Fibroblast of upper back skin (primary cell): ENCODE measurements around the gene NEMF.
"Not testable (repeated sequence)": the region's sequence is repeated elsewhere in the genome, so short reads cannot be mapped to it uniquely, and the experiment has no call there.

Source experiments
- DNase-seq: peaks from one replicate; pipeline ENCODE4 v3.0.0-alpha.2; 2013

The NEMF gene

DNA sequence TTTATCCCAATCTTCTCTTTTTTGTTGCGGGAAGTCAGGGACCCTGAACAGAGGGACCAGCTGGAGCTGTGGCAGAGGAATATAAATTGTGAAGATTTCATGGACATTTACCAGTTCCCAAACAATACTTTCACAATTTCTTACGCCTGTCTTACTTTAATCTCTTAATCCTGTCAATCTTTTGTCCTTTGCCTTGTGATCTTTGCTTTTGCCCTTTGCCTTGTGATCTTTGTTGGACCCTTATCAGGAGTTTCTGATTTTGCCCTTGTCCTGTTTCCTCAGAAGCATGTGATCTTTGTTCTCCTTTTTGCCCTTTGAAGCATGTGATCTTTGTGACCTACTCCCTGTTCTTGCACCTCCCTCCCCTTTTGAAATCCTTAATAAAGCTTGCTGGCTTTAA lies 36.5 kb downstream of the NEMF start:
- DNase-seq, result not testable (repeated sequence)

- no peak for DNase-seq
These were observed 43.8 kb downstream of the NEMF start for GRCh38 chr14:49808780-49809179.

GRCh38 chr14:49796025-49796424 lies 56.6 kb downstream of the NEMF start:
- DNase-seq, result no peak

- DNase-seq, result no peak
These were observed 60.0 kb downstream of the NEMF start for GRCh38 chr14:49792618-49793017.

DNA sequence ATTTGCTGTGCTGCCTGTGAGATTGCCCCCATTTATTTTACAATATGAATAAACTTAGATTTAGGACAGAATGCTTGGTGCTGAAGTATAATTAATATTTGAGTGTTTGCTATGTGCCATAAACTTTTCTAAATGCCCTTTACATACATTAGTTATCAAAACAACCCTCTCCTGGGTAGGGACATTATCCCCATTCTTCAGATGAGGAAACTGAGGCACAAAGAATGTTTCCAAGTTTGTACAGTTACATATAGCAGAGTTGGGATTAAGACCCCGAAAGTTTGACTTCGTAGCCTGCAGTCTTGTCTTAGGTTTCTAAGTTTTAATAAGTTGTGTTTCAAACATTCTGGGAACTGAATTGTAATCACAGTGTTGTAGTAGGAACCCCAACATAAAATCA lies 66.3 kb downstream of the NEMF start:
- DNase-seq, result no peak

DNA sequence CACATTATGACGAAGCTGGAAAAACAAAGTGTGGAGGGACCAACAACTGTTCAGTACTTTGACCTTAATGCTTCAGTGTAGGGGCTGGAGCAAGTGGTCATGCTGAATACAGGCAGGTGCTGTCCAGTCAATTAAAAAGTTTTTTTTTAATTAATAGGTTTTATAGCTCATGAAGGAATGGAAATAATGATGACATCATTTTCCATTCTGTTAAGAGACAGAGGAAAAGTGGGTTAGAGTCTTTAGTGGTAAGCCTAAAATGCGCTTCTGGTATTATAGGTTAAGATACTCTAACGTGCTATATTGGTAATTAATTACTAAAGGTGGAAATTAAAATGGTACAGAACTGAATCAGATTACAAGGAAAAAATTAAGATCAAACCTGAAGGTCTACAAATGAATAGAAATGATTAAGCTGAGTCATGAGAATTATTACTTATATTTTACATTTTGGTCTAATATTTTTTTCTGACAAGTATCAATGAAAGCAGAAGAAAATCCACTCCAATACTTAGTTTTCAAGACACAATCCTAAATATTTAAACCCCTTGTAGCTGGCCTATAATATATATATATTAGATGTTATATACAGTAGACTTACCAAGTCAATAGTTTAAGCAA lies 69.1 kb downstream of the NEMF start:
- no peak for DNase-seq

DNA sequence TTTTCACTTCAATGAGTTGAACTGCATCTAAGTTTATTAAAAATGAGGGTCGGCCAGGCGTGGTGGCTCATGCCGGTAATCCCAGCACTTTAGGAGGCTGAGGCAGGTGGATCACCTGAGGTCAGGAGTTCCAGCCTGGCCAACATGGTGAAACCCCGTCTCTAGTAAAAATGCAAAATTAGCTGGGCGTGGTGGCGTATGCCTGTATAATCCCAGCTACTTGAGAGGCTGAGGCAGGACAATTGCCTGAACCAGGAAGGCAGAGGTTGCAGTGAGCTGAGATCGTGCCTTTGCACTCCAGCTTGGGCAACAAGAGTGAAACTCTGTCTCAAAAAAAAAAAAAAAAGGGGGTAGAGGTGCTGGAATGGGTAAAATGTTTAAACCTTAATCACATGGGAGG lies 71.5 kb downstream of the NEMF start:
- not testable (repeated sequence) for DNase-seq

GRCh38 chr14:49778421-49778820 lies 74.2 kb downstream of the NEMF start:
- DNase-seq, result no peak

GRCh38 chr14:49774106-49774505 lies 78.5 kb downstream of the NEMF start:
- no peak for DNase-seq

DNA sequence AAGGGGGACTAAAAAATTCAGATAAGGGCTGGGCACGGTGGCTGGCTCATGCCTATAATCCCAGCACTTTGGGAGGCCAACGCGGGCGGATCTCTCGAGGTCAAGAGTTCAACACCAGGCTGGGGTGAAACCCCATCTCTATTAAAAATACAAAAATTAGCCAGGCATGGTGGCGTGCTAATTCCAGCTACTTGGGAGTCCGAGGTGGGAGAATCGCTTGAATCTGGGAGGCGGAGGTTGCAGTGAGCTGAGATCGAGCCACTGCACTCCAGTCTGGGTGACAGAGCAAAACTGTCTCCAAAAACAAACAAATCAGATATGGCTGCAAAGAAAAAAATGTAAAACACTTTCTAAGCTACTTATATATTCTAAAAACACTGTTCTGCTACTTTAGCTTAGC lies 80.9 kb downstream of the NEMF start:
- not testable (repeated sequence) for DNase-seq

GRCh38 chr14:49770212-49770817 lies 82.3 kb downstream of the NEMF start:
- no peak for DNase-seq

DNA sequence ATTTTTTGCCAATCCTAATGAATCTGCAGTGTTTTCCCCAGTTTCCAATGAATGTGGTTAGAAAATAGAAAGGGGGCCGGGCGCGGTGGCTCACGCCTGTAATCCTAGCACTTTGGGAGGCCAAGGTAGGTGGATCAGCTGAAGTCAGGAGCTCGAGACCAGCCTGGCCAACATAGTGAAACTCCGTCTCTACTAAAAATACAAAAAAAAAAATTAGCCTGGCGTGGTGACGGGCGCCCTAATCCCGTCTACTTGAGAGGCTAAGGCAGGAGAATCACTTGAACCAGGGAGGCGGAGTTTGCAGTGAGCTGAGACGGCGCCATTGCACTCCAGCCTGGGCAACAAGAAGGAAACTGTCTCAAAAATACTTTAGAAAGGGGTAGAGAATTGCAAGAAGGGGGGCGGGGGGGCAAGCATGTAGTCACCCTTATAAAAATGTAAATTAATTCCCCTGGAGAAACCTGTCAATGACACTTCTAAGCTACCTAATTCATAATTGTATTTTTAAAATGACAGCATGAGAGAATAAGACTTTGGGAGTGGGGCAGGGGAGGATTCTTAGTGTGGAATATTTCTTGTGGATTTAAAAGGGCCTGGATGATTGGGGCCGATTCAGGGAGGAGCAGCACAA lies 82.9 kb downstream of the NEMF start:
- no peak for DNase-seq

- peak; percentile 49 for DNase-seq
These were observed 83.4 kb downstream of the NEMF start for GRCh38 chr14:49769171-49769570.

DNA sequence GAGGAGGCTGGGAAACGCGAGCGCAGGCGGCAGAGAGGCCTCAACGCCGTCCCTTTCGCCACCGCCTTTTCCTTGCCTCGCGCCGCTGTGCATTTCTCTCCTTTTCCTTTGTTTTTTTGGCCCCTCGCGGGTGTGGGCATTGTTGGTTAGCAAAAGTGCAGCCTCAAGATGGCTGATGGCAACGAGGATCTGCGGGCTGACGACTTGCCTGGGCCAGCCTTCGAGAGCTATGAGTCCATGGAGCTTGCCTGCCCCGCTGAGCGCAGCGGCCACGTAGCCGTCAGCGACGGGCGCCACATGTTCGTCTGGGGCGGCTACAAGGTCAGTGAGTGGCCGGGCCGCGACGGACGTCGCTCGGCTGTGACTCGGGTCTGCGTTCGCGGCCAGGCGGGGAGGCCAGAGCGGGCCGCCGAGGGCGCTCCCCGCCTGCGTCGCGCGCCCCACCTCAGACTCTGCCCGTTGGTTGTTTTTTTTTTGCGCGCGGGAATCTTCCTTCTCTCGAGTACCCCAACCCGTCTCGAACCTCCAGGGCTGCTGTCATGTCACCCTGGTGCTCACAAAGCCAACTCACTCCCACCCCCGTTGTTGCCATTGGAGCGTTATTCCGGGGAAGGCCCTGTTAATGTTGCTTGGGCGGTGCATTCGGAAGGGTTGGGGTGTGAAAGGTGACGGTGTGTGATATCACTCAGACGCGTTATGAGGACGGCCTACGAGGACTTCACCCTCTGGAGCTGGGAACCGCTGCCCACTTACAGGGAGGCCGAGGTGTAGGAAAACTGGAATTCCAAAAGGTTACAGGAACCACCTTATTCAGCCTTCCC lies 84.1 kb downstream of the NEMF start:
- DNase-seq, result peak; percentile 37

- peak; percentile 86 for DNase-seq
These were observed 84.9 kb downstream of the NEMF start, which contains the start of gene KLHDC2 for GRCh38 chr14:49767571-49768300. Gene KLHDC2 (plus strand): TSS chr14:49768153. CDS start chr14:49768469, 316 bp downstream.

DNA sequence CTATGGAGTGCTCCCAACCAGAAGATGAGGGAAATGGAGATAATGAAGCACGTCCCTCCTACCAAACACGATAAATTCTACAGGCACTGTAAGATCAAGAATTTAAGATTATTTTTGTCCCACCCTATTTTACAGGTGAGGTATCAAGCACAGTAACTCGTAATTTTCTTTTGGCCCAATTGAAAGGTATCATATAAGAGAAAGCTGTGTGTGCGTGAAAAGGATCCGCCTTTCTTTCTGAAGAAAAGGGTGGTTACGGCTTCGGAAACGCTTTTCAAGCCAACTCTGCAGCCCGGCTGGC lies 85.4 kb downstream of the NEMF start:
- no peak for DNase-seq

- DNase-seq, result no peak
These were observed 85.7 kb downstream of the NEMF start for GRCh38 chr14:49766839-49767238.

DNA sequence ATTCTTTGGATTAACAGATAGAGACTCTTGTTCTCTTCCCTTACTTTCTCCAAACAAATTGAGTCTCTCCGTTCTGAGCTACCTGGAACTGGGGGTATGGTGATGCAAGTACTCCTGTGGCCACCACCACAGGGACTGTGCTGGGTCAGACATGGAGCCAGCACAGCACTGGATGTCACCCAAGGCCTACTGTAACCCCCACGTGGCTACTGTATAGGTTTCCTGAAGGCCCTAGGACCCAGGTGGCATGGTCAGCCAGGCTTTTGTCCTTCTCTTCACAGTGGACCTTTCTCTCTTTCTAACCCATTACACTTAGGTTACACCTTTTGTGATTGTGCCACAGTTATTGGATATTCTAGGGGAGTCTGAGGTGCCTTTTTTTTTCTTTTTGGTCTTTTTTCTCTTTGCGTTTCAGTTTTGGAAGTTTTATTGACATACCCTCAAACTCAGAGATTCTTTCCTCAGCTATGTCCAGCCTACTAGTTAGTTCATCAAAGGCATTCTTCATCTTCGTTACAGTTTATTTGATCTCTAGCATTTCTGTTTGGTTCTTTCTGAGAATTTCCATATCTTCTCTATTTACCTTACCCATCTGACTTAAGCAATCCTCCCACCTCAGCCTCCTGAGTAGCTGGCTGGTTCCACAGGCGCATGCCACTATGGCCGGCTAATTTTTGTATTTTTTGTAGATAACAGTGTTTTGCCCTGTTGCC lies 90.6 kb downstream of the NEMF start:
- no peak for DNase-seq

- DNase-seq, result no peak
These were observed 97.2 kb downstream of the NEMF start for GRCh38 chr14:49755378-49755777.

DNA sequence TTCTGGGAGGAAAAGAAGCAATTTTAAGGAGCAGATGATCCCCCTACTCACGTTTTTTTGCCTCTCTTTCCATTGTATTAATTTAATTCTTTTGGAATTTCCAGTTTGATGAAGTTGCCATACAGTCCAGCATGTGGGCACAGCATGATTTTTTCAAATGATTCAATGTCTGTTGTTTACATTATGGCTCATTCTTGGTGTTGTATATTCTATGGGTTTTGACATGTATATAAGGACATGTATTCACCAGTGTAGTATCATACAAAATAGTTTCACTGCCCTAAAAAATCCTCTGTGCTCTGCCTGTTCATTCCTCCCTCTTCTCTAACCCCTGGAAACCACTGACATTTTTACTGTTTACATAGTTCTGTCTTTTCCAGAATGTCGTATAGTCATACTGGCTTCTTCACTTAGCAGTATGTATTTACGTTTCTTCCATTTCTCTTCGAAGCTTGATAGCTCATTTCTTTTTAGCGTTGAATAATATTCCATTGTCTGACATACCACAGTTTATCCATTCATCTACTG lies 98.0 kb downstream of the NEMF start:
- DNase-seq, result no peak

DNA sequence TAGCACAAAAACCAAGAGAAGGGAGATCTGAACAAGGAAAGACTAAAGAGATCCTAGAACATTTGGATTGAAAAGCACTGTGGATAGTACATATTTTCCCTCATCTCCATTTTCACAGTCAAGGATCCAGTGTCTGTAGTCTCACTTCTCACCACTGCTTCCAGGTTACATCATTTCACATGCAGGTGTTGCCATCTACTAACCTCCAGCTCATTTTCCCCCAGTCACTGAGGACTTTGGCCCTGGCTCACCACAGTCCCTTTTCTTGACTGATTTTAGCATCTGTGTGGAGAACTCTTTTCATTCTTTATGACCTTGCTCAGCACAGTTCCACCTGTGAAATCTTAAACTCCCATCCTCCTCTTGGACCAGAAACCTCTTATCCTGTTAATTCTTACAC lies 106.1 kb downstream of the NEMF start:
- not testable (repeated sequence) for DNase-seq

DNA sequence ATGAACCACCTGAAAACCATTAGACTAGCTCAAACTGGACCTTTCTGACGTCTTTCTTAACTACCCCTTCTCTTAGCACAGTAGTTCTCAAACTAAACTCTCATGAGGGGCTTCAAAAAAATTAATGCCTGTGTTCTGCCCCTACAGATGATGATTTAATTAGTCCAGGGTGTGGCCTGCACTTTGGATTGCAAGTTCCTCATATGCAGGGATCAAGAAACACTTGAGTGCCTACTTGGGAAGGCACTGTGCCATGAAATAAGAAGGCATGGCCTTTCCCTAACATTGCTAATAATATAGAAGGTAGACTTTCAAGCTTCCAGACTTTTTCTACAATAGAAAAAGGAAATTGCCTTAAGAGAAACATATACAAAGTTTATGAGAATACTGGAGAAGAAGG lies 107.4 kb downstream of the NEMF start:
- no peak for DNase-seq
